Mucosa of descending colon (tissue), 3 donors: ENCODE results near the gene KAZN. TPM values are rescaled to one million over a fixed set of nuclear protein-coding genes. Genes with fewer than 3 reads are reported as not detected.
A peak's percentile ranks its signal among the peaks of the same experiment; 100 is the strongest.

Source experiments
- ATAC-seq: fragments of 200-7000 bp; cut with Tn5 transposase; one replicate; pipeline ENCODE4 v1.9.1; 2020; ENCODE audit warnings: mild to moderate bottlenecking, moderate library complexity
- DNase-seq, 3 donors: peaks; one replicate each; pipeline ENCODE4 v3.0.0-alpha.2; 2020
- H3K36me3 ChIP-seq: fragments of 200-600 bp; one replicate; pipeline ENCODE4 v1.8.0; 2021; ENCODE audit warnings: low read depth, mild to moderate bottlenecking
- H3K4me1 ChIP-seq: fragments of 200-600 bp; one replicate; pipeline ENCODE4 v1.8.0; 2021; ENCODE audit warnings: low read depth, mild to moderate bottlenecking
- H3K4me3 ChIP-seq: fragments of 200-600 bp; one replicate; pipeline ENCODE4 v1.8.0; 2021; ENCODE audit warnings: mild to moderate bottlenecking
- H3K9me3 ChIP-seq: fragments of 200-600 bp; one replicate; pipeline ENCODE4 v1.8.0; 2021; ENCODE audit warnings: mild to moderate bottlenecking
- intact Hi-C, 2 donors: fragments of 100-400 bp; cut with DNase I in 1 of 2; cut with micrococcal nuclease in 1 of 2; formaldehyde crosslinking; loops; one replicate each; pipeline versions ENCODE4 v1.11.0 to v1.11.1; 2022; cut with DNase I, micrococcal nuclease
- total RNA-seq, 3 donors: library from RNA; stranded (reverse); fragmentation: NEBNext Ultra II Directional in 2 of 3; extraction: Animal tissue kit (Norgen Biotek cat#: 25700) in 2 of 3; gene quantifications; one replicate each; pipeline versions ENCODE4 v1.2.1 to v1.2.4, GENCODE V29; 2021 to 2023
- TF ChIP-seq, protein P1 (sequence below): fragments of 200-600 bp; IDR thresholded peaks from one replicate; pipeline ENCODE4 v1.8.0; 2022; ENCODE audit warnings: antibody characterized with exemption, mild to moderate bottlenecking
- donor health status: DM: no; HTN: no; CAD: no; lungs with moderate emphysema.
- donor health status: DM: no; HTN: no; CAD: no.
- donor health status: DM: no; HTN: yes; CAD: no.

Gene KAZN
- total RNA-seq, 3 donors from 2014 or later: 9.7 to 21.9 (median 15.8) TPM

DNA sequence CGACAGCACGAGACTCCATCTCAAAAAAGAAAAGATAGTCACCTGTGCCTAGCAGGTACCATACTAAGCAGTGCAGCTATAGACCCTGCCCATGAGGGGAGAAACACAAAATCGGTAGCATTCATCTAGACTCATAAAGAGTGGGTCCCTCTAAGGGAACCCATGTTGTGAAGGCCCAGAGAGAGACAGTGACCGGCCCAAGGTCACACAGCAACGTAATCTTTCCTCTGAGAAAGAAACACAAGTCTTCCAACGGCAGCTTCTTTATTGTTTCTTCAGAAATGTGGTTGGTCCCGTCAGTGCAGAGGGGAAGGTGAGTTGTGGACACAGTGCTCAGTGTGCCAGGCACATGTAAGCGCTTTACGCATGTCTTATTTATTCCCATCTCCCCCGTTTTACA, 356.4 kb downstream of the KAZN start:
- no peak for ATAC-seq
- H3K4me3 ChIP-seq: no peak overlapping the region
- H3K36me3 ChIP-seq: no peaks in the 10 kb centered on the region
- TF ChIP-seq, protein P1, sequence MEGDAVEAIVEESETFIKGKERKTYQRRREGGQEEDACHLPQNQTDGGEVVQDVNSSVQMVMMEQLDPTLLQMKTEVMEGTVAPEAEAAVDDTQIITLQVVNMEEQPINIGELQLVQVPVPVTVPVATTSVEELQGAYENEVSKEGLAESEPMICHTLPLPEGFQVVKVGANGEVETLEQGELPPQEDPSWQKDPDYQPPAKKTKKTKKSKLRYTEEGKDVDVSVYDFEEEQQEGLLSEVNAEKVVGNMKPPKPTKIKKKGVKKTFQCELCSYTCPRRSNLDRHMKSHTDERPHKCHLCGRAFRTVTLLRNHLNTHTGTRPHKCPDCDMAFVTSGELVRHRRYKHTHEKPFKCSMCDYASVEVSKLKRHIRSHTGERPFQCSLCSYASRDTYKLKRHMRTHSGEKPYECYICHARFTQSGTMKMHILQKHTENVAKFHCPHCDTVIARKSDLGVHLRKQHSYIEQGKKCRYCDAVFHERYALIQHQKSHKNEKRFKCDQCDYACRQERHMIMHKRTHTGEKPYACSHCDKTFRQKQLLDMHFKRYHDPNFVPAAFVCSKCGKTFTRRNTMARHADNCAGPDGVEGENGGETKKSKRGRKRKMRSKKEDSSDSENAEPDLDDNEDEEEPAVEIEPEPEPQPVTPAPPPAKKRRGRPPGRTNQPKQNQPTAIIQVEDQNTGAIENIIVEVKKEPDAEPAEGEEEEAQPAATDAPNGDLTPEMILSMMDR: no peak
- no peak for DNase-seq
- no peaks in the 10 kb centered on the region for H3K4me1 ChIP-seq
- no peaks in the 10 kb centered on the region for H3K9me3 ChIP-seq
- intact Hi-C loops: no loop called here

- Histone ChIP-seq H3K36me3 (no peaks in the 10 kb centered on the region), H3K4me3 (no peak overlapping the region), H3K9me3 (no peaks in the 10 kb centered on the region), H3K4me1 (no peaks in the 10 kb centered on the region)
- DNase-seq: no peak
- intact Hi-C loops: no loop called here
- TF ChIP-seq, protein P1: no peak
- peak; percentile 69 for ATAC-seq
Measured at GRCh38 chr1:14955402-14955801, 356.9 kb downstream of the KAZN start.

DNA sequence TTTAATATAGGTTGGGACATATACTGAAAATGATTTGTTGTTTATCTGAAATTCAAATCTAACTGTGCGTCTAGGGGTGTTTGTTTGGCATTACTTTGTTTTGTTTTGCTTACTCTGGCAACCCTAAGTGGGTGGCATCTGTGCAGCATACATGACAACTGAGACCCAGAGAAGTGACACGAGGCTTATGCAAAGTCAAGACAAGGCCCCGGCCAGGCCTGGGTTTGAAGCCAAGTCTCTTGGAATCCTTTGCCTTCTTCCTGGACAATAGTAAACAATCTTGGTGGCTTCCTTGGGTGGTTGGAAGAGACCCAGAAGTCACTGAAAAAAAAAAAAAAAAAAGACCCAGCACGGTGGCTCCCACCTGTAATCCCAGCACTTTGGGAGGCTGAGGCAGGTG, 357.5 kb downstream of the KAZN start:
- TF ChIP-seq, protein P1: no peak
- H3K36me3 ChIP-seq: no peaks in the 10 kb centered on the region
- no peaks in the 10 kb centered on the region for H3K9me3 ChIP-seq
- ATAC-seq (no peak), DNase-seq (no peak)
- intact Hi-C loops: no loop called here
- no peak overlapping the region for H3K4me3 ChIP-seq
- no peaks in the 10 kb centered on the region for H3K4me1 ChIP-seq

GRCh38 chr1:14956579-14957195, 358.2 kb downstream of the KAZN start:
- no peaks in the 10 kb centered on the region for H3K9me3 ChIP-seq
- H3K4me3 ChIP-seq: no peak overlapping the region
- intact Hi-C loops: no loop called here
- ATAC-seq (no peak), DNase-seq (no peak)
- H3K36me3 ChIP-seq: no peaks in the 10 kb centered on the region
- no peaks in the 10 kb centered on the region for H3K4me1 ChIP-seq
- TF ChIP-seq, protein P1: no peak

- Histone ChIP-seq H3K36me3 (no peaks in the 10 kb centered on the region), H3K4me1 (no peaks in the 10 kb centered on the region), H3K4me3 (no peak overlapping the region), H3K9me3 (no peaks in the 10 kb centered on the region)
- intact Hi-C loops: no loop called here
- DNase-seq (no peak), ATAC-seq (no peak)
- TF ChIP-seq, protein P1: no peak
Measured at GRCh38 chr1:14957375-14958098, 359.1 kb downstream of the KAZN start.
